Stimulated activated CD4-positive, alpha-beta T cell treated with anti-CD3 and anti-CD28 coated beads, Interleukin-2, amount 100 ng/mL, for 48 hours (primary cell): ENCODE measurements around the gene DUSP19.

Experiments used
- DNase-seq, 2 donors: peaks; one replicate each; pipeline ENCODE4 v3.0.0-alpha.2; 2020

Gene DUSP19

GRCh38 chr2:183126635-183127034 is 48.1 kb downstream of the DUSP19 start:
- DNase-seq: no peak

- no peak for DNase-seq
Observed at GRCh38 chr2:183134016-183134415, 55.5 kb downstream of the DUSP19 start.

GRCh38 chr2:183148955-183149354 is 70.4 kb downstream of the DUSP19 start:
- no peak for DNase-seq

GRCh38 chr2:183149489-183149888 is 70.9 kb downstream of the DUSP19 start:
- no peak for DNase-seq
